Suprapubic skin (tissue), 4 donors: Measurements from ENCODE around the gene GANC.

Experiments
- CTCF ChIP-seq, 2 donors: fragments of 200-600 bp in 1 of 2; fragments of 450-650 bp in 1 of 2; sonication (generic) in 1 of 2; IDR thresholded peaks; one replicate each; pipeline ENCODE4 v1.5.1; 2016 to 2019; ENCODE audit warnings: antibody characterized with exemption in 2 of 2, mild to moderate bottlenecking in 1 of 2, moderate library complexity in 1 of 2
- EP300 ChIP-seq: sonication (generic); formaldehyde crosslinking; IDR thresholded peaks from one replicate; pipeline ENCODE4 v1.6.1; 2017; ENCODE audit warnings: antibody characterized with exemption
- POLR2A ChIP-seq, 2 donors: fragments of 450-650 bp; IDR thresholded peaks; one replicate each; pipeline ENCODE4 v1.6.1; 2017; ENCODE audit warnings: antibody characterized with exemption in 2 of 2, mild to moderate bottlenecking in 2 of 2, moderate library complexity in 2 of 2
- POLR2AphosphoS5 ChIP-seq, 3 donors: sonication (generic); formaldehyde crosslinking; IDR thresholded peaks; one replicate each; pipeline ENCODE4 v1.6.1; 2017; ENCODE audit warnings: antibody characterized with exemption in 3 of 3

GRCh38 chr15:42384597-42384996, 111.6 kb downstream of the GANC start:
- TF ChIP-seq CTCF (IDR thresholded peaks at IDR 0.05) = no peak
- no peak for TF ChIP-seq POLR2A (IDR thresholded peaks at IDR 0.05)
- no peak for TF ChIP-seq EP300
- TF ChIP-seq POLR2AphosphoS5 (IDR thresholded peaks at IDR 0.05) = no peak
